Measurements from ENCODE around the gene UNK.

UNK gene, protein sequence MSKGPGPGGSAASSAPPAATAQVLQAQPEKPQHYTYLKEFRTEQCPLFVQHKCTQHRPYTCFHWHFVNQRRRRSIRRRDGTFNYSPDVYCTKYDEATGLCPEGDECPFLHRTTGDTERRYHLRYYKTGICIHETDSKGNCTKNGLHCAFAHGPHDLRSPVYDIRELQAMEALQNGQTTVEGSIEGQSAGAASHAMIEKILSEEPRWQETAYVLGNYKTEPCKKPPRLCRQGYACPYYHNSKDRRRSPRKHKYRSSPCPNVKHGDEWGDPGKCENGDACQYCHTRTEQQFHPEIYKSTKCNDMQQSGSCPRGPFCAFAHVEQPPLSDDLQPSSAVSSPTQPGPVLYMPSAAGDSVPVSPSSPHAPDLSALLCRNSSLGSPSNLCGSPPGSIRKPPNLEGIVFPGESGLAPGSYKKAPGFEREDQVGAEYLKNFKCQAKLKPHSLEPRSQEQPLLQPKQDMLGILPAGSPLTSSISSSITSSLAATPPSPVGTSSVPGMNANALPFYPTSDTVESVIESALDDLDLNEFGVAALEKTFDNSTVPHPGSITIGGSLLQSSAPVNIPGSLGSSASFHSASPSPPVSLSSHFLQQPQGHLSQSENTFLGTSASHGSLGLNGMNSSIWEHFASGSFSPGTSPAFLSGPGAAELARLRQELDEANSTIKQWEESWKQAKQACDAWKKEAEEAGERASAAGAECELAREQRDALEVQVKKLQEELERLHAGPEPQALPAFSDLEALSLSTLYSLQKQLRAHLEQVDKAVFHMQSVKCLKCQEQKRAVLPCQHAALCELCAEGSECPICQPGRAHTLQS

DNA sequence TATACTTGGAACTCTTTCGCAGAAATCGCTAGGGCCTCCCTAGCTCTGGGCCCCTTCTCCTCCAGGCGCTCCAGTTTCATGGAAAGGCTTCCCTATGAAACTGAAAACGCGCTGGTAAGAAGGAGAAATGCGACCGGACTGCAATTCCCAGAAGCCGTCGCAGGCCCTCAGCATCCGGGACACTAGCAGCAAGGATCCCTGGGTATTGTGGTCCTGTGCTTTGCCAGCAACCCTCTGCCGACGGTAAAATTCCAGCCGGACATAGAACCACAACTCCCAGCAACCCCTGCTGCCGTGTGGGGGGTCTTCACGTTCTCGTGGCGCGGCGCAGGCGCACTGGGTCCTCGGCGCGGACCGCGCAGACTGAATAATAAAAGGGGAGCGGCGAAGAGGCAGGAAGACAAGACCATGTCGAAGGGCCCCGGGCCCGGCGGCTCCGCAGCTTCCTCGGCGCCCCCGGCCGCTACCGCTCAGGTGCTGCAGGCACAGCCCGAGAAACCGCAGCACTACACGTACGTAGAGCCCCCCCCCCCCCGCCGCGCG, at the start of gene UNK:
TSS of gene UNK (plus strand) at position 334 of the 543 bp plus-strand sequence. CDS start at position 409, 75 bp downstream.
- DNase-seq = peak; percentile 99

DNA sequence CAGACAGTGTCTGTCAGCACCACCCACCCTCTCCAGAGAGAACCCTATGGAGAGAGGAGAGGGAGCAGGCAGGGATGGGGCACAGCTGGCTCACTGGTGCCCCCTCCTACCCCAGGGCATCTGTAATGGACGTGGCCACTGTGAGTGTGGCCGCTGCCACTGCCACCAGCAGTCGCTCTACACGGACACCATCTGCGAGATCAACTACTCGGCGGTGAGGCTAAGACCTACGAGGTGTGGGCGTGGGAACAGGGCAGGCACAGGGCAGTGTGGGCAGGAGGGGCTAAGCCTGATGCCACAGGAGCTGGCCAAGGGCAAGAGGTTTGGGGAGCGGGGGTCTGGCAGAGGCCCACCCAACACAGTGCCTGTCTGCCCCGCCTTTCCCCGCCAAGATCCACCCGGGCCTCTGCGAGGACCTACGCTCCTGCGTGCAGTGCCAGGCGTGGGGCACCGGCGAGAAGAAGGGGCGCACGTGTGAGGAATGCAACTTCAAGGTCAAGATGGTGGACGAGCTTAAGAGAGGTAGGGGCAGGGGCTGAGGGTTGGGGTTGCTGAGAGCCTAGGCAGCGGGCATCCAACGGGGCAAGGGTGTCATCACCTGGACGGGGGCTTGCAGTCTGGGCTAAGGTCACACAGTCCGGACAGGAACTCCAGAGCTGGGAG, 48.3 kb upstream of the UNK start:
- no peak for DNase-seq

DNA sequence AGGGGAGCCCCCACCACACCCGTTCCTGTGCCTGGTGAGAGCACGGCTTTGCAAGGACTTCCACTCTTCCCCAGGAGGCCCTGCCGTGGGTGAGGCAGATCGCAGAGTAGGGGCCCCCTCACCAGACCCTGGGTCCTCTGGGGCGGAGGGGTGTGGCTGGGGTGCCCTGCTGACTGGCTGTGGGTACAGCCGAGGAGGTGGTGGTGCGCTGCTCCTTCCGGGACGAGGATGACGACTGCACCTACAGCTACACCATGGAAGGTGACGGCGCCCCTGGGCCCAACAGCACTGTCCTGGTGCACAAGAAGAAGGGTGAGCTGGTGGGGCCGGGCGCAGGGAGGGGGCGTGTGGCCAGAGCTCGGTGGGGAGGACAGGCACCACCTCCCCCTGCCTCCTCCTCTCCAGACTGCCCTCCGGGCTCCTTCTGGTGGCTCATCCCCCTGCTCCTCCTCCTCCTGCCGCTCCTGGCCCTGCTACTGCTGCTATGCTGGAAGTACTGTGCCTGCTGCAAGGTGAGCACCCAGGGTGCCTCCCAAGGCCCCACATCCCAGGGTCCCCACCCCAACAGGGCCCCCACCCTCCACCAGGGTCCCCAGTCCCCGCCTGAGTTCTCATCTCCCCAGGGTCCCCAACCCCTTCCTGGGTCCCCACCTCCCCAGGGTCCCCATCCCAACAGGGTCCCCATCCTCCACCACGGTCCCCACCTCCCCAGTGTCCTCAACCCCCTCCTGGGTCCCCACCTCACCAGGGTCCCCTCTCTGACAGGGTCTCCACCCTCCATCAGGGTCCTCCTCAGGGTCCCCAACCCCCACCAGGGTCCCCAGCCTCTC, 47.3 kb upstream of the UNK start:
- no peak for DNase-seq

DNA sequence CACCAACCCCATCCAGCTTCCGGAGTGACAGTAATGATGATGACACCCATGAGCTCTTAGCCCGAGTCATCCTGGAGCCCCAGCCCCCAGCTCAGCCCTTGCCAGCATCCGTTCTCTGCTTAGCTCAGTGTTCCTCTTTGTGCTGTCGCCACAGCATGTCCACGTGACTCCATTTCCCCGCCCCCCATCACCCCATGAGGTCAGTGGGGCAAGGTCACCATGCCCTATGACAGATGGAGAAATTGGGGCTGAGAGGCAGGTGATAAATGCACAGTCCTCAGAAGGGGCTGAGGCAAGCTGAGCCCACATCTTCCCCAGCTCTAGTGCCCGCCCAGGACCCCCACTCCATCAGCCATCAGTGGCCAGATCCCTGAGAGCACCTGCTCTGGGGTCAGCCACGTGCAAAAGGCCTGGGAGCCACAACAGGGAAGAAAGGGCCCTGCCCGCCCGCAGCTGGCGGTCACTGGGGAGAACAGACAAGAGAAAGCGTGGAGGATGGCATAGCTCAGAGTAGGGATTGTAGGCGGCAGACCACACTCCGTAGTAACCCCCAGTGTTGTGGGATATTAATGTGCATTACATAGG, 46.3 kb upstream of the UNK start:
- DNase-seq = no peak

DNA sequence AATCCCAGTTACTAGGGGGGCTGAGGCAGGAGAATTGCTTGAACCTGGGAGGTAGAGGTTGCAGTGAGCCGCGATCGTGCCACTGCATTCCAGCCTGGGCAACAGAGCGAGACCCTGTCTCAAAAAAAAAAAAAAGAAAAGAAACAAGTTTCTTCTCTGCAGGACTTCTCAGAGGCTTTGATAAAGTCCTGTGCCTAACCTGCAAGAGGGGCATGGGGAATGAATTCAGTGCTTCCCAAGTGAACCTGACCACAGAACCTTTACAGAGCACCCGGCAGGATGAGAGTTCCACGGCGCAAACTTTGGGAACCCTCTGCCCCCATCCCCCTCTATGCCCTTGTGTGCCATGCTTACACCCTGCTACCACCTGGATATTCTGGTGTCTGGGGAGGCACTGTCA, 45.4 kb upstream of the UNK start:
- DNase-seq = no peak

DNA sequence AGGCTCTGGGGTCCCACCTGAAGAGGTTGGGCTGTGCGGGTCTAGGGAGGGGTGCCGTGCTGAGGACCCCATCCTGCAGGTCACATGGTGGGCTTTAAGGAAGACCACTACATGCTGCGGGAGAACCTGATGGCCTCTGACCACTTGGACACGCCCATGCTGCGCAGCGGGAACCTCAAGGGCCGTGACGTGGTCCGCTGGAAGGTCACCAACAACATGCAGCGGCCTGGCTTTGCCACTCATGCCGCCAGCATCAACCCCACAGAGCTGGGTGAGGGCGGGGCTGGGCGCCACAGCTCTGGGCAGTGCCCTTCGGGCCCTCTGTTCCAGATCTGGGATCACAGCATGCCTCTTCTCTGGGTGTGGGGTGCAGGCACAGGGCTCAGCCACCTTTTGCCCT, 44.8 kb upstream of the UNK start:
- no peak for DNase-seq

DNA sequence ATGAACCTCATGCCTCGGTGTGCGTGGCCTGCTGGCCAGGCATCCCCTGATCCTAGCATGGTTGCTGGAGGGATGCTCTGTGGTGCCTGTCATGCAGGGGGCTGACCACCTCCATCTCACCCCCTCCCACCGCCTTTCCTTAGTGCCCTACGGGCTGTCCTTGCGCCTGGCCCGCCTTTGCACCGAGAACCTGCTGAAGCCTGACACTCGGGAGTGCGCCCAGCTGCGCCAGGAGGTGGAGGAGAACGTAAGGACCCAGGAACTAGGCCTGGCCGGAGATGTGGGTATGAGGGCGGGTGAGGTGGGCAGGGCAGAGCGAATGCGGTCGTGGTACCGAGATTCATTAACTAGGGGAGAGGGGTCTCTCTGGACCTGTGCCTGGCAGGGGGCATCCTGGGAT, 44.4 kb upstream of the UNK start:
- no peak for DNase-seq

DNA sequence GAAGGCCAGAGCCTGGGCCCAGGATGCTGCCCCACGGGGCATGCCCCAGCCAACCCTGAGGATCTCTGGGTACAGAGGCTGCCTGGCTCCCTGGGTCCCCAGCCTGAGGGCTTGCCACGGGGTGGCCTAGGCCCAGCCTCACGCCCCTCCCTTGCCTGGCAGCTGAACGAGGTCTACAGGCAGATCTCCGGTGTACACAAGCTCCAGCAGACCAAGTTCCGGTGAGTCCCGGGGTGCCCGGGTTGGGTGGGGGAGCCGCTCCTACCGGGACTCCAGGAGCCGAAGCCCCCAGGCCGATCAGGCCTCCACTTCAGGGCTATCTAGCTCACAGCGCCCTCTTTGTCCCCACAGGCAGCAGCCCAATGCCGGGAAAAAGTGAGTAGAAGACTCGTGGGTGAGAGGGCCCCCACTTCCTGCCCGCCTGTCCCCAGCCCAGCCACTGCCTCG, 44.0 kb upstream of the UNK start:
- DNase-seq = no peak

DNA sequence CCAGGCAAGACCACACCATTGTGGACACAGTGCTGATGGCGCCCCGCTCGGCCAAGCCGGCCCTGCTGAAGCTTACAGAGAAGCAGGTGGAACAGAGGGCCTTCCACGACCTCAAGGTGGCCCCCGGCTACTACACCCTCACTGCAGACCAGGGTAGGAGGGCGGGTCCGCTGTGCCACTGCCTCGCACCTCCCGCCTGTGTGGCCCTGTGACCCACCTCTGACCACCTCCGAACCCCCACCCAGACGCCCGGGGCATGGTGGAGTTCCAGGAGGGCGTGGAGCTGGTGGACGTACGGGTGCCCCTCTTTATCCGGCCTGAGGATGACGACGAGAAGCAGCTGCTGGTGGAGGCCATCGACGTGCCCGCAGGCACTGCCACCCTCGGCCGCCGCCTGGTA, 42.3 kb upstream of the UNK start:
- DNase-seq = no peak

DNA sequence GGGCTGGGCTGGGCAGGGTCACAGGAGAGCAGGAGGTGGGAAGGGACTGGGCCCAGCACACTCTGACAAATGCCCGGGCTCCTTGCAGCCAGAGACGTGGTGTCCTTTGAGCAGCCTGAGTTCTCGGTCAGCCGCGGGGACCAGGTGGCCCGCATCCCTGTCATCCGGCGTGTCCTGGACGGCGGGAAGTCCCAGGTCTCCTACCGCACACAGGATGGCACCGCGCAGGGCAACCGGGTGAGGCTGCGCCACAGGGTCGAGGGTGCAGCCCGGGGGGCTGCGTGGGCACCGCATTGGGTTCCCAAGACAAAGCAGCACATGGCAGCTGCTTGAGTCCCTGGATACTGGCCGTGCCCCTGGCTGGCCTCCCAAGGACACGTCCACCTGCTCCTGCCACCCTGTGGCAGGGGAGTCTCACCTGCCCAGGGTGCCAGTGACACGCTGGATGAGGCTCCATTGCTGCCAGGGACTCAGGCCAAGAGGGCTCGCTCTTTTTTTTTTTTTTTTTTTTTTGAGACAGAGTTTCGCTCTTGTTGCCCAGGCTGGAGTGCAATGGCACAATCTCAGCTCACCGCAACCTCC, 40.9 kb upstream of the UNK start:
- no peak for DNase-seq

DNA sequence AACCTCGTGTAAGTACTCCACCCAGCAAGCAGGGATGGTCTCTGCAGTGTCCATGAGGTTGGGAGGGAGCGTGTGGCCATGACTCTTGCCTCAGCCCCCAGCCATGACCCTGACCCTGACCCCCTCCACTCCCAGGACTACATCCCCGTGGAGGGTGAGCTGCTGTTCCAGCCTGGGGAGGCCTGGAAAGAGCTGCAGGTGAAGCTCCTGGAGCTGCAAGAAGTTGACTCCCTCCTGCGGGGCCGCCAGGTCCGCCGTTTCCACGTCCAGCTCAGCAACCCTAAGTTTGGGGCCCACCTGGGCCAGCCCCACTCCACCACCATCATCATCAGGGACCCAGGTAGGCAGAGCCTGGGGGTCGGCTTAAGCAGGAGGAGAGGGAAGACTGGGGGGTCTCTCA, 35.9 kb upstream of the UNK start:
- DNase-seq = no peak

DNA sequence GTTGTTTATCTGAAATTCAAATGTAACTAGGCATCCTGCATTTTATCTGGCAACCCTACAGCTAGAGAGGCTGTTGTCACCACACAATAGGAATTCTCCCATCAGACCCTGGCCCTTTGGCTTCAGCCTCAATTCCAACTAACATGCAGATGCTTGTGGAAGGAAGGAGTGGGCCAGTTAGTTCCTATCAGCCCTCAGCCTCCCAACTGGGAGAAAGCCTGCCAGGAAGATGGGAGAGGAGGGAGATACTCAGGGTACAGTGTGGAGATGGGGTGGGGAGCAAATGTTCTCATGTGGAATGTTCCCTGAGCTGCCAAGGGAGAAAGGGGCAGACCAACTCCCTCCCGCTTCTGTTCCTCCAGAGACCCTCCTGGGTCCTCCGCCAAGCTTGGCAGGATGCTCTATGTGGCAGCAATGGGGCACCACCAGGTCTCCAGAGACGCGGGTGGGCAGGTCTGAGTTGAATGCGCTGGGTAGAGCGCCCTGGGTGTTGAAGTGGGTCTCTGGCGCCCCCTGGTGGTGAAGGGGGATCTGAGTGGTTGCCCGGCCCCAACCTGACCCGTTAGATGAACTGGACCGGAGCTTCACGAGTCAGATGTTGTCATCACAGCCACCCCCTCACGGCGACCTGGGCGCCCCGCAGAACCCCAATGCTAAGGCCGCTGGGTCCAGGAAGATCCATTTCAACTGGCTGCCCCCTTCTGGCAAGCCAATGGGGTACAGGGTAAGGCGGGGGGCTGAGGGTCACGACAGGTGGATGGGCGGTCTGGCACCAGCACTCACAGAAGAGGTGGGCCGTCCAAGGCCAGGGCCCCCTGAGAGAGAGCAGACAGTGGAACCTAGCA, 34.8 kb upstream of the UNK start:
- peak; percentile 79 for DNase-seq

DNA sequence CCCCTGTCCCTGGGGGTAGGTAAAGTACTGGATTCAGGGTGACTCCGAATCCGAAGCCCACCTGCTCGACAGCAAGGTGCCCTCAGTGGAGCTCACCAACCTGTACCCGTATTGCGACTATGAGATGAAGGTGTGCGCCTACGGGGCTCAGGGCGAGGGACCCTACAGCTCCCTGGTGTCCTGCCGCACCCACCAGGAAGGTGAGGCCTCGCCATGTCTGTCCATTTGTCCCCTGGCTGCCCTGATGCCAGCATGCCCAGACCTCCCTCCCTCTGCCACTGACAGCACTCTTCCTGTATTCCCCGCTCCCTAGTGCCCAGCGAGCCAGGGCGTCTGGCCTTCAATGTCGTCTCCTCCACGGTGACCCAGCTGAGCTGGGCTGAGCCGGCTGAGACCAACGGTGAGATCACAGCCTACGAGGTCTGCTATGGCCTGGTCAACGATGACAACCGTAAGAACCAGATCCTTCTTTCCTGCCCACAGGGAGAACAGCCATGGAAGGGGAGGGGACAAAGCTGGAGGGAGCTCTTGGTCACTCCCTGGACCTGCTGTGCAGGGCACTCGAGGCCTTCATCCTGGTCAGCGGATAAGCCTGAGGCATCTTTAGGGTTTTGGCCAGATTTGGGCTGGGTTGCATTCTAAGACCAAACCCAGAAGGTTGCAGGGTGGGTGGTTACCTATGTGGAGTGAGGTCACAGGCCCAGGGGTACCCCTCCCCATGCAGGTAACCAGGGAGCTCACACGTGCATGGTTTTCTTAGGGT, 33.8 kb upstream of the UNK start:
- DNase-seq = no peak

DNA sequence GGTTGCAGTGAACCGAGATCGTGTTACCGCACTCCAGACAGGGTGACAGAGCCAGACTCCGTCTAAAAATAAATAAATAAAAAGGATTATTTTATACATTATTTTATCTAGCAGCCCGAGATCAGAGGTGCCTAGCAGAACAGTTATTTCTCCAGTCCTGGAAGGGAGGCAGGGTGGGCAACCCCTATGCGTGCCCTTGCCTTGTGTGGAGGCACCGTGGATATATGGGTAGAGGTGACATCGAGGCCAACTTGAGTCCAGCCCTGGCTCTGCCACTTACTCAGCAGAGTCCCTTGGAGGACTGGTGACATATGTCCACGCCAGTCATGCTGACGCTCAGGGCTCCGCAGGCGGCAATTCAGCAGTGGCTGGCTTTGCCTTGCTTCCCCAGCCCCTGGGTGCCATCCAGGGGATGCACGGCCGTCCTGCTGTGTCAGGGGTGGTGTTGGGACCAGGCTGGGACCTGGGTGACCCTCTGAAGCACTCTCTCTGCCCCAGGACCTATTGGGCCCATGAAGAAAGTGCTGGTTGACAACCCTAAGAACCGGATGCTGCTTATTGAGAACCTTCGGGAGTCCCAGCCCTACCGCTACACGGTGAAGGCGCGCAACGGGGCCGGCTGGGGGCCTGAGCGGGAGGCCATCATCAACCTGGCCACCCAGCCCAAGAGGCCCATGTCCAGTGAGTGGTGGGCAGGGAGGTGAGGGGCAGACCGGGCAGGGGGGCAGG, 32.8 kb upstream of the UNK start:
- no peak for DNase-seq

DNA sequence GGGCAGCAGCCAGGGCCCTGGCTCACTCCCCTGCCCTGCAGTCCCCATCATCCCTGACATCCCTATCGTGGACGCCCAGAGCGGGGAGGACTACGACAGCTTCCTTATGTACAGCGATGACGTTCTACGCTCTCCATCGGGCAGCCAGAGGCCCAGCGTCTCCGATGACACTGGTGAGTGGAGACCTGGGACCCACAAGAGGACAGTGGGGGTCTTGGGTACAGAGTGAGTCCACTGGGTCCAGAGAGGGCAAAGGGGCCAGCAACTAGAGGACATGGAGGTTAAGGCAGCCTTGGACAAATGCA, 32.2 kb upstream of the UNK start:
- no peak for DNase-seq

DNA sequence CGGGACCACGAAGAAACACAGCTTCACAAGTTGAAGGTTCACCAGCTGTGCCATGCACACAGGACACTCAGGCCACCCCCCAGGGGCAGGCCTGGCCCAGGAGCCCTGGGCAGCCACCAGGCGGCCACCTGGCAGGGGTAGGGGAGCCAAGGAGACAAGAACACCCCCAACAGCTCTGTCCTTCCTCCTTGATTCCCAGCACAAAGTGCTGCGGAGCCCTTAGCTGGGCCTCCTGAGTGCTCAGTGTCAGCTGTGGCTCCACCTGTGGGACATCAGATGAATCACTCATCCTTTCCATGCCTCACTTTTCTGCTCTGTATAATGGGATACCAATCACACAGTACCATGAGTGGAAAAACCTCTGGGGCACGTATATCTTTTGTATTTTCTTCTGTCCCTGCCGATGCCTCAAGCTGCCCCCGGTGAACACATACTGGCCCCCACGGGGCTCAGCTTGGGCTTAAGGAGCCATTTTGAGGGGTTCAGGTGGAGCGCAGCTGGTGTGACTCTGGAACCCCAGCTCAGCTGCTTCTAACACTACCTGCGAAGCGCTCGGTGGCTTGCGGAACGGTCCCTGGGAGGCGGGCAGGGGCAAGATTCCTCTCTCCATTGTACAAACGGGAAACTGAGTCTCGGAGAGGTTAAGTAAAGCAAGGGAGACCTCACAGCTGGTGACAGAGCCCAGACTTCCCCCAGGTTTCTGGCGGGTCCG, 31.6 kb upstream of the UNK start:
- no peak for DNase-seq

DNA sequence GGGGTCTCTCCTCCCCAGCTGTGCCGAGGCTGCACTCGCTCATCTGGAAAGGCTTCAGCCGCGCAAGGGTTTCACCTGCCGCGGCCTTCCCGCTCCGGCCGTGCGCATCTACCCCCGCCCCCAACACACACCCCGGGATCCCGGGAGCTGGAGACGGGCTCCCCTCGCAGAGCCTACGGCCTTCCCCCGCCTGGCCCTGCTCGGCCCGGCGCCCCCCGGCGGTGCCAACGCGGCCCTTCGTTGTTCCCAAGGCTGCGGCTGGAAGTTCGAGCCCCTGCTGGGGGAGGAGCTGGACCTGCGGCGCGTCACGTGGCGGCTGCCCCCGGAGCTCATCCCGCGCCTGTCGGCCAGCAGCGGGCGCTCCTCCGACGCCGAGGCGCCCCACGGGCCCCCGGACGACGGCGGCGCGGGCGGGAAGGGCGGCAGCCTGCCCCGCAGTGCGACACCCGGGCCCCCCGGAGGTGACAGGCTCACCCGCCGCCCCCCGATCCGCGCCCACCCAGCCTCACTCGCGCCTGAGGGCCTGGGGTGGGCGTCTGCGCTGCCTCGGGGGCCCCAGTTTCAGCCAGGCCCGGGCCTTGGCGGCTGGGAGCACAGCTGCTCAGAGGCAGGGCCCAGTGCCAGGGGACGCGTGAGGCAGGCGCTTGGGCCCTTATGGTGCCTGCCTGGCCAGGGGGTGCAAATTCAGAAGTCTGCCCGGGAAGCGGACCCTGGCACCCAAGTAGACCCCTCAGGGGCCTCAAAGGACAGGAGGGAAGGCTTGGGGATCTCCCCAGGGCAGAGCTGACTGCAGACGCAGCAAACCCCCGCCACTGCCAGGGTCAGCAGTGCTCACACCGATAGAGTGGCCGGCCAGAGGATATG, 30.9 kb upstream of the UNK start:
- peak; percentile 86 for DNase-seq

All from left hindlimb (tissue), 1 donor.